ENCODE results near the gene PDE4D.
"Not testable (repeated sequence)": the region's sequence is repeated elsewhere in the genome, so short reads cannot be mapped to it uniquely, and the experiment has no call there.

Gene PDE4D

GRCh38 chr5:59466271-59466670 is 427.3 kb downstream of the PDE4D start:
- DNase-seq (ENCODE audit: low read depth): no peak

GRCh38 chr5:59464969-59465368 is 428.6 kb downstream of the PDE4D start:
- DNase-seq (ENCODE audit: low read depth): no peak

DNA sequence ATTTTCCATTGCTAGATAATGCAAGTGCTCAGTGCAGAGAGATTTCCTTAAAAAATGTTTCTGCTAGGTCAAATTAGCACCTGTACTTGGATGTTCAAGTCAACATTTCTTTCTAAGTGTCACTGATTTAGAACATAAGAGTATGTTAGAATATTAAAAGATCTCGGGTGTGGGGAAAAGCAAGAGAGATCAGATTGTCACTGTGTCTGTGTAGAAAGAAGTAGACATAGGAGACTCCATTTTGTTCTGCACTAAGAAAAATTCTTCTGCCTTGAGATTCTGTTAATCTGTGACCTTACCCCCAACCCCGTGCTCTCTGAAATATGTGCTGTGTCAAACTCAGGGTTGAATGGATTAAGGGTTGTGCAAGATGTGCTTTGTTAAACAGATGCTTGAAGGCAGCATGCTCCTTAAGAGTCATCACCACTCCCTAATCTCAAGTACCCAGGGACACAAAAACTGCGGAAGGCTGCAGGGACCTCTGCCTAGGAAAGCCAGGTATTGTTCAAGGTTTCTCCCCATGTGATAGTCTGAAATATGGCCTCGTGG is 429.8 kb downstream of the PDE4D start:
- DNase-seq (ENCODE audit: low read depth): not testable (repeated sequence)

DNA sequence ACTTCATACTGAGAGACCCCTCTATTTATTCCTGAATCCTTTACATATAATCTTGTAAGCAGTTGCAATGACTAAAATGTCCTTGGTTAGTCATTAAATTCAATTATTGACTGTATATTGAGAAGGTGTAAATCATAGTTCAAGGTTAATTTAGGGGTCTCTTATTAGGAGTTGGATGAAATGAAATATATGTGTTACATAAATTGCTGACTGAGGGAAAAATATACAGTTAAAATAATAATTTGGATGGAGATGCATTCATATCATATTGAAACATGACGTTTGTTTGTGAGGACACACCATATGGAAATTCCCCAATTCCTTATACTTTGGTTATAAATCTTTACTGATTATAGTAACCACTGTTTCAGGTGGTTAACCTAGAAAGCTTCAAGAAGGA is 430.6 kb downstream of the PDE4D start:
- DNase-seq (ENCODE audit: low read depth): no peak

DNA sequence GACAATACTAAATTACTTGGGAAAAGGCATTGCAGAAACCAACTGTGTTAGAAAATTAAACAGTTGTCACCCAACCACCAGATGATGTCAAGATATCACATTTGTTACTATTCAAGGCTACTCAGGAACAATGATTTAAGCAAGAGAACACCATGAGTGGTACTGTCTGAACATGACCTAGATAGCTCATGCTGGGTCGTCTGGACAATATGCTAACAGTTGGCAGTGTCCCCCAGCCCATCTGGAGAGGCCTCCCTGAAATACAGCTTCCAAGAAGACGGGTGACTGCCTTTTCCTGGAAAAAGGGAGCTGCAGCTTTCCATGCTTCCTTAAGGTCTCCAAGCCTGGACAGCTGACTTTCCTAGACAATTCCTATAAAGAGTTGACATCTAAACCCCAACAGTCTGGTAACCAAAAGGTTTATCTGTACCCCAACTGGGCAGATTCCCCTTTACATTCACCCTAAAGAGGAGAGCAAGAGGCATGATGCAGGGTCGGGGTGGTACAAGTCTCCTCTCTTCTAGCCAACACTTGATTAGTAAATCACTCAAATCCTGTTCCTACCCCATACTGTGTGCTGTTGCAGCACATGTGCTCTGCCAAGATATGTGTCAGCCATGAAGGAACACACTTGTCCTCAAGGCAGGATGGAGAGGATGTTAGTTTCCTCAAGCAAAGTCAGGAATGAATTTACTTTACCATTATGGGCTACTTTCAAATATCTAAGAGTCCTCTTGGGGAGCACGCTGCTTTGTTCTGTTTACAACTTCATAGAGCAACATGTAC is 433.0 kb downstream of the PDE4D start:
- no peak for DNase-seq (ENCODE audit: low read depth)

- no peak for DNase-seq (ENCODE audit: low read depth)
Measured at GRCh38 chr5:59458966-59459729, 434.4 kb downstream of the PDE4D start.

DNA sequence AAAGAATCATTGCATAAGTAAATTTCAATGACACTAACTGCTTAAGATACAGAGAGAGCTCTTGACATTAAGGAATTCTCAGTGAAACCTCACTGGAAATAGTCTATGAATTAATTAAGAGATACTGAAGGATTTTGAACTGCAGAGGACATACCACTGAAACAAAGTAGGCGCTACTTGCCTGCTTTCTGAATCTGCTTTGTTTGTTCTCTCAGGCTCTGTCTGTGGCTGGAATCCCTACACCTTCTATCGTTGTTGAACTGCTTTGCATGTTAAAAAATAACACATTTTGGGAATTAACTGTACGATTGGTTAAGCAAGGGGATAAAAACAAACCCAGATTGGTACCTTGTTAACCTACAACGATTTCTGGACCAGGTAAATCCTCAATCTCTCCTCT is 435.2 kb downstream of the PDE4D start:
- DNase-seq (ENCODE audit: low read depth): no peak

DNA sequence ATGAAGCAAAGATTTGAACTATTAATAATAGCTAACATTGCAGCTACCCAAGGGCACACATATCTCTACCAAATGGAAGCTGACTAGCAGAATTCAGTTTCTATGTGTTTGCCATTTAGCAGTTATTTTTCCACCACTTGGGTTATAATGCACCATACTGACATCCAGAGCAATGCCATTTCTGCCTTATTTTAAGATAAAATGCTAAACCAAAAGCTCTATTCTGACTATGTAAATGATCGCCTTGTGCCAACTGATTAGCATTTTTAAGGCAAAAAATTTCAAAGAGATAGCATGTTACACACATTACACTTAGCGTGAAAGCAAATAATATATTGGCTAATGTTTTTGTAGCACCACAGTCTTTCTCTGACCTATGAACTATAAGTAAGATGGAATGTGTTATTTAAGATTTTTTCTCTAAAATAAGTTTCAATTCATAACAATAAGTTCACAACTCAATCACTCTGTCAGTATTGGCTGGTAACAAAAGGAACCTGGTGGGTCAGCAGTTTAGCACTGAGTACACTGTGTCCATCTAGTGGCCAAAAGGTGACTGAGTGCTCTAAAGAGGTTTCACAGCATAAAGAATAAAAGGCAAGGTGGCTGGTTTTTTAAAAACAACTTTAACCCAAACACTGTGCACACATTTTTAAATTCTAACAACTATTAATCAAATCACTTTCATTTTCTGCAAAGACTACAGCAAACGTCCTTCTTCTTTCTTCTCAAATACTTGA is 443.5 kb downstream of the PDE4D start:
- no peak for DNase-seq (ENCODE audit: low read depth)

DNA sequence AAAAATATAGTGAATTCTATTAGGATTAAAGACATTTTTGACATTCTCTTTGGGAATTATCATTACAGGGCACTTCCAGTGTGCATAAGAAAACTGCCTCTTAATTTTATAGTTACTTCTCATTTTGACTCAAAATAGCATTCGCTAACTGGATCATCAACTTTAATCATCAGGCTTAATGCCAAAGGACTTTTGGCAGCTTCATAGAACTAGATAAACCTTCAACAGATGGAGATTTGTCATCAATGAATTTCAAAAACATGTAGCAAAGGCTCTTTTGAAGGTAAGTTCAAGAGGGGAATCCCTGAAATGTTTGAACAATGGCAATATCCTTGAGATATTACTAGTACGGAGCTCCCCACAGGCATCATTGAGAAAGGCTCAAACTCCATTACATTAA is 447.2 kb downstream of the PDE4D start:
- no peak for DNase-seq (ENCODE audit: low read depth)

DNA sequence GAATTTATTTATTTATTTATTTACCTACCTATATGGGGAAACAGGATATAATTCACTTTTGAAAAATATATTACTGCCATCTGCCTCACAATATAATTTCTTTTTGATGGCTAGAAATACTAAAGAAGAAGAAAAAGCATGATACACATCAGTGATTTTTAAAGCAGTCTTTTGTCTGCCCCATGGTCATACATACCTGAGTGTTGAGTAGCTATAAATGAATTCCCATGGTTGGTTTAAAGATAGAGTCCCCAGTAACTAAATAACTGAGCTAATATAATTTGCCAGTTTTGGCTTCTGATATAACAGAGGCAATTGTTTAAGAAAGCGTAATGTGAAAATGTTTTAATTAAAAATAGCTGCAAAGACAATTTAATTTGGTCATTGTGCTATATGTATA is 447.8 kb downstream of the PDE4D start:
- no peak for DNase-seq (ENCODE audit: low read depth)

- DNase-seq (ENCODE audit: low read depth): no peak
Measured at GRCh38 chr5:59439303-59439702, 454.2 kb downstream of the PDE4D start.

DNA sequence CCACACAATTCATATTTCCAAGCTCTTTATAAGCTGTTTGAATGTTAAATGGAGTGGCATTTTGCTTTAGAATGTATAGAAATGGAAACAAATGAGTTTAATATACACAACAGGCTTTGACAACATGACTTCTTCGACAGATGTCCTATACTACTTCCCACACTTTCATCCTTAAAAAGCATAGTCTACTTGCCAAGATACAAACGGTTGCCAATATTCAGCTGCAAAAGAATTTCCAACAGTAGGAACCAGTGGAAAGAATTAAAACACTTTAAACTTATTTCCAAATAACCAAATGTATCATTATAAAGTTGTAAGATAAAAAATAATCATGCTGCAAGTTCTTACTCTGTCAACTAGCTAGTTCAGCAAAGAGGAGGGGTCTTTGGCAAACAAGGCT is 456.4 kb downstream of the PDE4D start:
- DNase-seq (ENCODE audit: low read depth): no peak

DNA sequence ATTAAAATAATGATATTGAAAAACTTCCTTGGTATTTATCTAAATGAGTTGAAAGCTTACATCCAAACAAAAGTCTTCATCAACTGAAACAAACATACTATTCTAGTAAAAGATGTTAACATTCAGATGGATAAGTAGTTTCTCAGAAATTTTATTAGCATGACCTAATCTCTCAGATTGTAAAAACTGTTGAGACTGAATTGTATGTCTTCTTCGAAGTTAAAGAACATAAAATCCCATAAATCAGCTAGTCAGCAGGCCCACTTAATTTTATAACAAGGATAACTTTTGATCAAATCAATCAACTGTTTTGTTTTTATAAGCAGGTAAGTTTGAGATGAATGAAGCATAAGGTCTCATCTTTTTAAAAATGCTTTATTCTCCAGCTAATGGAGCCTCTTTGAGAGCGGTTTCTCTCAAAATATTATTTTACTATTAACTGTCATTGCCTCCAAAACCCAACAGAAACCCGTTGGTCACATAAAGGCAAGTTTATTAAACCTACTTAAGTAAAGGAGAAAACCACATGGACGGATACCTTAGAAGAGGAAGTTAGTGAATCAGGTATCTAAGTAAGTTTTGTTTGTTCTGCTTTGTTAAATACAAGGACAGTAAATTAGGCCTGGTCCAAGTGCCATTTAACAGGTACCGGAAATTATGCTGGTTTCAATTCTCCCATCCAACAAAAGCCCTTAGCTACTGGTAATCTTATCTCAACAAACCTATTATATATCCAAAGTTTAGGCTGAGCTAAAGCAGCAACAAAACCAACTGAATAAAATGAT is 457.0 kb downstream of the PDE4D start:
- no peak for DNase-seq (ENCODE audit: low read depth)

- no peak for DNase-seq (ENCODE audit: low read depth)
Measured at GRCh38 chr5:59433174-59433573, 460.4 kb downstream of the PDE4D start.

GRCh38 chr5:59430066-59430685 is 463.4 kb downstream of the PDE4D start:
- no peak for DNase-seq (ENCODE audit: low read depth)

GRCh38 chr5:59428391-59428790 is 465.1 kb downstream of the PDE4D start:
- no peak for DNase-seq (ENCODE audit: low read depth)

GRCh38 chr5:59424515-59424914 is 469.0 kb downstream of the PDE4D start:
- no peak for DNase-seq (ENCODE audit: low read depth)

DNA sequence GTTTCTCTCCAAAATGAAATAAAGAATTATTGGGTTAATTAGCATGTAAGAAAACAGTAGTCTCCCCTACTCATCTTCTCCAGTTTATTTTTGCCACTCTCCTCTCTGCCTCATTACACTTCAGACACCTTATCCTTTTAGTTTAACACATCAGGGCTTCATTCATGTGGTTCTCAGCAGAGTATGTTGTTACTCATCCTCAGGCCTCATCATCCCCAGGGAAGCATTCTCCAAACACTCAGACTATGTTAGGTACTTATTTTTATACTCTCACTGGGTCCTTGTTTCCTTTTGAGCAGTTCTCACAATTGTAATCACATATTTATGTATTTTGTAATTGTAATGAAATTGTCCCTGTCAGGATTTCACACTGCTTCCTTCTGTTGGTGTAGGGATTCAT is 470.5 kb downstream of the PDE4D start:
- DNase-seq (ENCODE audit: low read depth): no peak

DNA sequence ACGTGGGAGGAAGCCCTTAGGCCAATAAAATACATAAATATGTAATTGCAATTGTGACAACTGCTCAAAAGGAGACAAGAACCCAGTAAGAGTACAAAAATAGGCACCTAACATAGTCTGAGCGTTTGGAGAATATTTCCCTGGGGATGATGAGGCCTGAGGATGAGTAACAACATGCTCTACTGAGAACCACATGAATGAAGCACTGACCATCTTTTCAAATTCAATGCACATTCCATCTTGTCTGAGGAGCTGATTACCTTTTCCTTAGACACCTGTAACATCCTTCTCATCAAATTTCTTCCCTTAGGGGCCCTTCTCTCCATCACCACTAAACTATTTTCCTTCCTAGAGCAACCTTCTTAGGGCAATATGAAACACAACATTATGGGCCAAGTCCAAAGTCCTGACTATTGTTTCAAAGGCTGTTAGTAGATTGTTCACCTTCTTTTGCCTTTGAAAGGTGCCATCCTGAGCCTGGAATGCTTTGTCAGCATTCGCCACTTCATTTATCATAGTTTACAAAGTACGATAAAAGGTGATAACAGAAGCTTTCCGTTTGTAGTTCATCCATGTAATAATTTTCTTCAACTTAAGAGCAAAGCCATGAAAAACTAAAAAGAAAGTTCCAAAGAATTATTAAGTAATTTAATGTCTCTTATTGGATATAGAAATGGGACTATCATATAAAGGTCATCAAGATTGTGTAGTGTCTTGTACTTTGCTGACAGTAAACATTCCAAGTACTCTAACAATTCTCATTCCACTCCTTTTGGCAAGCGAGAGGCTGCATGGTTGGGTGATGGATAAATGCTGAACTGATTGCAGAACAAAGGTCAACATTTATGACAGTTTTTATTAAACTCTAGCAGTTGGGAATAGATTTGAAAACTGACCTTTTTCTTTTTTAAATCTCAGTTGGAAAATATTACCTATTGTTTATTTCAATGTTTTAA is 471.3 kb downstream of the PDE4D start:
- no peak for DNase-seq (ENCODE audit: low read depth)

DNA sequence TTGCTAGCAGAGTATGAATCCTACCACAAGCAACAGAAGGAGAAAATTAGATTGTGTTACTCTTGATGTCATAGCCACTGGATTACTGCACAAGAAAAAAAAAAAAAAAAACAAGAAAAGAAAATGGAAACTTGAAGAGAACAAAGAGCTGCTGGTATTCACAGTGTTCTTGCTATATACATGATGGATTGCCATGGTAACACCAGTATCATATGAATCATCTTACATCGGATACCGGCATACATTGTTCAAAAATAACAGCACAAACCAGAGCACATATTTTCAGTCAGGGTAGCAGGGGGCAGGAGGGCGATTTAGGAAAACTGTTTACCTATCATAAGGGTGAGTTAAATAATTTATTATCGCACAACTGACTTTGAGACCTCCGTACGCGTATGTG is 472.9 kb downstream of the PDE4D start:
- no peak for DNase-seq (ENCODE audit: low read depth)
